Nephron progenitor cell (in vitro differentiated cells): ENCODE data around the gene ZNF516.

ENCODE experiments used
- DNase-seq: peaks from one replicate; pipeline ENCODE4 v3.0.0; 2021
- H3K27ac Mint-ChIP-seq: 2 replicates; pipeline ENCODE4 v1.8.0; 2021; ENCODE audit warnings: mild to moderate bottlenecking, moderate library complexity, mixed read lengths
- H3K27me3 Mint-ChIP-seq: 2 replicates; pipeline ENCODE4 v1.8.0; 2021; ENCODE audit warnings: mild to moderate bottlenecking, low read depth, mixed read lengths; ENCODE audit not compliant: poor library complexity
- H3K36me3 Mint-ChIP-seq: 2 replicates; pipeline ENCODE4 v1.8.0; 2021; ENCODE audit warnings: low read depth, mixed read lengths
- H3K4me1 Mint-ChIP-seq: 2 replicates; pipeline ENCODE4 v1.8.0; 2021; ENCODE audit warnings: mixed read lengths
- H3K4me3 Mint-ChIP-seq: 2 replicates; pipeline ENCODE4 v1.8.0; 2021; ENCODE audit warnings: mild to moderate bottlenecking, moderate library complexity, mixed read lengths
- H3K9me3 Mint-ChIP-seq: 2 replicates; pipeline ENCODE4 v1.8.0; 2021; ENCODE audit warnings: mild to moderate bottlenecking, moderate library complexity, mixed read lengths
- CTCF ChIP-seq: fragments of 200-600 bp; sonication (generic); IDR thresholded peaks from 2 replicates; pipeline ENCODE4 v1.5.0; 2021; ENCODE audit warnings: antibody characterized with exemption

The ZNF516 gene

DNA sequence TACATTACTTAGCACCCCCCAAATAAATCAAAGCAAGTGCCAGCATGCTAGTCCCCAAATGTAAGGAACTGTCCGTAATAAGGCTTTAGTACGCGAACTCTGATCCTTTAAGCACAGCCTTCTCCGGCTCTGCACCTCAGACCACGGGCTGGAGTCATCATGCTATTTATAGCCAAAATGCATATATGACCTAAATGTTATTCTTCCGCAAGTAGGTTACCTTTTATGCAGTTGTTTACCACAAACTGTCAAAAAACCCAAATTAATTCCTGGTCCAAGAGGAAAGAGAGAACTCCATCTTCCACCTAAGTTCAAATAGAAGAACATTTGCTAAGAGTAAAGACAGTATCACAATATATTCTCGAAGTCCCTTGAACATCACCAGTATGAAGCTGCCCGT lies 42.7 kb downstream of the ZNF516 start:
- no peak for DNase-seq
- peaks cover 100% of the 10 kb centered on the region for H3K4me1 Mint-ChIP-seq
- TF ChIP-seq CTCF: no peak

GRCh38 chr18:76451396-76452331 lies 43.4 kb downstream of the ZNF516 start:
- Mint-ChIP-seq H3K9me3 (no peaks in the 10 kb centered on the region), H3K27ac (peak overlapping the region; percentile 80), H3K4me3 (peak overlapping the region; percentile 85), H3K36me3 (peaks cover 26% of the 10 kb centered on the region), H3K4me1 (peaks cover 100% of the 10 kb centered on the region), H3K27me3 (no peaks in the 10 kb centered on the region)
- no peak for TF ChIP-seq CTCF
- DNase-seq: peak; percentile 32

More for the DNA sequence above, 42.7 kb downstream of the ZNF516 start:
- H3K4me3 Mint-ChIP-seq: peak overlapping the region; percentile 85
- no peaks in the 10 kb centered on the region for H3K27me3 Mint-ChIP-seq
- H3K27ac Mint-ChIP-seq: peak overlapping the region; percentile 72
- H3K36me3 Mint-ChIP-seq: peaks cover 24% of the 10 kb centered on the region
- H3K9me3 Mint-ChIP-seq: no peaks in the 10 kb centered on the region

- TF ChIP-seq CTCF: no peak
- peaks cover 26% of the 10 kb centered on the region for H3K36me3 Mint-ChIP-seq
- peaks cover 100% of the 10 kb centered on the region for H3K4me1 Mint-ChIP-seq
- no peaks in the 10 kb centered on the region for H3K27me3 Mint-ChIP-seq
- H3K9me3 Mint-ChIP-seq: no peaks in the 10 kb centered on the region
- peak; percentile 75 for DNase-seq
- H3K4me3 Mint-ChIP-seq: peak overlapping the region; percentile 85
- H3K27ac Mint-ChIP-seq: peak overlapping the region; percentile 98
Measured at GRCh38 chr18:76450452-76451395, 44.3 kb downstream of the ZNF516 start.

GRCh38 chr18:76449111-76449453 lies 46.0 kb downstream of the ZNF516 start:
- H3K4me1 Mint-ChIP-seq: peaks cover 100% of the 10 kb centered on the region
- peak overlapping the region; percentile 93 for H3K27ac Mint-ChIP-seq
- TF ChIP-seq CTCF: no peak
- H3K36me3 Mint-ChIP-seq: peaks cover 29% of the 10 kb centered on the region
- H3K9me3 Mint-ChIP-seq: no peaks in the 10 kb centered on the region
- peak overlapping the region; percentile 63 for H3K4me3 Mint-ChIP-seq
- no peaks in the 10 kb centered on the region for H3K27me3 Mint-ChIP-seq
- no peak for DNase-seq

GRCh38 chr18:76448256-76449110 lies 46.6 kb downstream of the ZNF516 start:
- Mint-ChIP-seq H3K9me3 (no peaks in the 10 kb centered on the region), H3K27ac (peak overlapping the region; percentile 93), H3K4me3 (no peak overlapping the region), H3K36me3 (peaks cover 32% of the 10 kb centered on the region), H3K4me1 (peaks cover 100% of the 10 kb centered on the region), H3K27me3 (no peaks in the 10 kb centered on the region)
- DNase-seq: no peak
- TF ChIP-seq CTCF: no peak
